Mucosa of gallbladder (tissue), 1 donor: Measurements from ENCODE around the gene SLC35A3. TPM values are rescaled to one million over a fixed set of nuclear protein-coding genes. Genes with fewer than 3 reads are reported as not detected.
"Not testable (repeated sequence)": the region's sequence is repeated elsewhere in the genome, so short reads cannot be mapped to it uniquely, and the experiment has no call there.

ENCODE experiments used
- DNase-seq: peaks from one replicate; pipeline ENCODE4 v3.0.0-alpha.2; 2020; ENCODE audit warnings: low spot score
- total RNA-seq: library from RNA; stranded (reverse); gene quantifications from one replicate; pipeline ENCODE4 v1.2.1, GENCODE V29; 2021
- donor health status: DM: no; HTN: no; CAD: no.

Gene SLC35A3
- total RNA-seq, 1 donor from 2014 or later, result 38.3 TPM

DNA sequence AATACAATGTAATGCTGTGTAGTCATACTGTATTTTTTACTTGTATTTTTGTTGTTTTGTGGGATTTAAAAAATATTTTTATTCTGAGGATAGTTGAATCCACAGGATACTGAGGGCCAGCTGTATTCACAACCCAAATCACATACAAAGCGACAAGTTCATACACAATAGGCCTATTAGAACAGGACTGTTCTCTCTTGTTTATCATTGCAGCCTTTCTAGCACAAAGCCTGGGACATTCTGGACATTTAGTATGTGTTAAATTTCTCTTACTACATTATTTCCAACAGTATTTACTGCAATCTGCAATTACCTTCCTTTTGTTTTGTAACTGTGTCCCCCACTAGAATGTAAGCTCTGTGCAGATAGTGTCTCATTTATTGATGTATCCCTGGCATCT is 65.4 kb downstream of the SLC35A3 start:
- DNase-seq, result no peak

DNA sequence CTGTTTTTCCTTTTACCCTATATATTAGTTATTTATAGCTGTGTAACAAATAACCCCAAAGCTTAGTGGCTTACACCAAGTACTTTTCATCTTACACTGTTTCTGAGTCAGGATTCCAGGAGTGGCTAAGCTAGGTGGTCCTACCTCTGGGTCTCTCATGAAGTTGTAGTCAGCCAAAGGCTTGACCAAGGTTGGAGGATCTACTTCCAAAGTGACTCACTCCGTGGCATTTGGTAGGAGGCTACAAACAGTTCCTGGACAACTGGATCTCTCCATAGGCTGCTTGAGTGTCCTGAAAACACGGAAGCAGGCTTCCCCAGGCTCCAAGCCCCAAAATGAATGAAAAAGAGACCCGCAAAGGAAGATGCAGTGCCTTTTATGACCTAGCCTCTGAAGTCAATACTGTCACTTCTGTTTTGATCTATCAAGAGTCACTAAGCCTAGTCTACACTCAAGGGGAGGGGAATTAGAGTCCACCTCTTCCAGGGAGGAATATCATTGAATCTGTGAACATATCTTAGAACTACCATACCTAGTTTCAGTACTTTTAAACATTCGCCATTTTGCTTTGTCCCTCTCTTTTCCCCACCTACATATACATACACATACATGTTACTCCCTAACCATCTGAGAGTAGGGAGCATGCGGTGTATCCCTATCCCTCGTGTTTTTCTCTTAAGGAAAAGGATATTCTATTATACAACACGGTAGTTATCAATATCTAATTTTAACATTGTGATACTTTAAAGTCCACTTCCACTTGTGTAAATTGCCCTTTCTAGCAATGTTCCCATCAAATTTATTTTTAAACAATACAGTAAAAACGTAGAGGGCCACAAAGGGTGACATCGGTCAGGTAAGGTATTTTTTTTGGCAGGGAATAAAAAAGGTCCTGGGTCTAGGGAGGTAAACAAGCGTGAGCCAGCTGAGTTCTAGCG is 67.2 kb downstream of the SLC35A3 start:
- DNase-seq, result no peak

DNA sequence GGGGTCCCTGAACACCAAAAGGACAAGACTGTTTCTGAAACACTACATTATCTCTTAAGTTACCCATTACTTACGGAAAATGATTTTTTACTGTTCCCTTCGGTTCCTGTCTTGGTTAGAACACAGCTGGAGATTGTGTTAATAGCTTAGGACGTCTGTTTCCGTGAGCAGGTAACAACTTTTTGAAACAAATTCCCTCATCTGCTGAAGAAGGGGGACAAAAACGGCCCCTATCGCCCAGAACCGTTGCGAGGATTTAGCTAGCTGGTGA is 67.8 kb downstream of the SLC35A3 start:
- no peak for DNase-seq

DNA sequence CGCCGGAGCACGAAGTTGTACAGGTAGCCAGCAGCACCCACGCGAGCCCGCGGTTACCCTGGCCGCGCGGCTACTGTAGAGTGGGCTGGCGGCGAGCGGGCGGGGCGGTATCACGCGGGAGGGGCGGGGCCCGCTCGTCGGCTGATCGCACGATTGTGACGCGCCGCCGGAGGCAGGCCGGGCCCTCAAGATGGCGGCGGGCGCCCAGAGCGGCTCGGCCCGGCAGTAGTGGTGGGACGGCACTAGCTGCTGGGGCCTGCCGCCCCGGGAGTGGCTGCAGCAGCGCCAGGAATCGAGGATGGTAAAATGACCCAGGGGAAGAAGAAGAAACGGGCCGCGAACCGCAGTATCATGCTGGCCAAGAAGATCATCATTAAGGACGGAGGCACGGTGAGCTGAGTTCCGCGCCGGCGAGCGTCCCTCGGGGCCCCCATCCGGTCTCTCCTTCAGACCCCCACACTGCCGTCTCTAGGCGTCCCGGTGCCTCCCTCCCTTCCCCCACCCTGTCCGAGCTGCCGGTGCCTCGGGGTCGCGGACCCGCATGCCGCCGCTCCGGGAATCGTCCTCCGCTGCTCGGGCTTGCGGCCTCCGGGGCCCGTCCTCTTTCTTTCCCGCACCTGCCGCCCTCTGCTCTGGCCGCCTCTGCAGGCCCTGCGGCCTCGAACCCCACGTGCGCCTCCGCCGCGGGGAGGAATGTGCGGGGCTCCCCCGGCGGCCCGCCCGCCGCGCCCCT is 68.3 kb downstream of the SLC35A3 start:
- peak; percentile 91 for DNase-seq

DNA sequence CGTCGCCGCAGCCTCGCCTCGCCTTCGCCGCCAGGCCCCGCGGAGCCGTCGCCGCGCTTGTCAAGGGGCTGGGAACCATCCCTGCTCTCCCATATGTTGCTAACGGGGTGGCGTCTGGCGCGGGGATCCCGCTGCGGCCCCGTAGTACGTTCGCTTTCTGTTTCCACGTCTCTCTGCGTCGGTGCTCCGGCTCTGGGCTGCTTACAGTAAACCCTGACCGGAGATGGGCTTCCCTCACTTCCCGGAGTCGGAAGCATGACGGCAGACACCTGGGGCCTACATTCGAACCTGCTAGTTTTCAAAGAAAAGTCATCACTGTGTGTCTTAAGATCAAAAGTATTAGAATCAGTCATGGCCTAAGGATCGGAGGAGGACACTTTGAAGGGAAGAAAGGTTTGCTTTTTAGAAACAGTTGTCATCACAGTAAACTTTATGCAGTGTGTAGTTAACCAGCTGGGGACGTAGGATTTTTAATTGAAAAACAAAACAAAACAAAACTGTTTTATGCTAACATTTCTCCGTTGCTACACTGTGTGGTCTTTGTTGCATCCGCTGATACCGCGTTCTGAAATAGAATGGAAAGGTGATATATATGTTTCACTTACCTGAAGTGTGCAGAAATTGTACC is 69.0 kb downstream of the SLC35A3 start:
- peak; percentile 46 for DNase-seq

DNA sequence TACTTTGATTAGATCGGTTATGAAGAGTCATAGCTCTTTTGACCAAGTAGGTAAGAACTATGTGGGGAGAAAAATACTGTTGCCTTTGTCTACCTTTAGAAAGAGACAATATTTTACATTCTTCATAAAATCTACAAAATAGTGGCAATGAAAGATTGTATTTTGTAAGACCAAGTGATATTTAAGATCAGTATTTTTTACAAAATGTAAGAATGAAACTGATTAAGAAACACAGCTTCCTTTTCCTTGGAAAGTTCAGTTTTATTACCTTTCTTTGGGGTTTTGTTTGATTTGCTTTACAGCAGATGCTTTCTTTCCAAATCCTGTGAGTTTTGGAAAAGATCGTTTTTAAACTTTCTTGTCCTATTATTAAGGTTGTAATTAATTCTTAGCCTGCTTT is 69.8 kb downstream of the SLC35A3 start:
- DNase-seq, result no peak

DNA sequence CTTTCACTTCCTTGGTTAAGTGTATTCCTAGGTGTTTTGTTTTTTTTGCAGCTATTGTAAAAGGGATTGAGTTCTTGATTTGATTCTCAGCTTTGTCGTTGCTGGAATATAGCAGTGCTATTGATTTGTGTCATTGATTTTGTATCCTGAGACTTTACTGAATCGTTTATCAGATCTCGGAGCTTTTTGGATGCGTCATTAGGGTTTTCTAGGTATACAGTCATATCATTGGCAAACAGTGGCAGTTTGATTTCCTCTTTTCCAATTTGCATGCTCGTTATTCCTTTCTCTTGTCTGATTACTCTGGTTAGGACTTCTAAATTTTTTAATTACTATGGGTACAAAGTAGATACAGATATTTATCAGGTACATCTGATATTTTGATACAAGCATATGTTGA is 75.4 kb downstream of the SLC35A3 start:
- no peak for DNase-seq

DNA sequence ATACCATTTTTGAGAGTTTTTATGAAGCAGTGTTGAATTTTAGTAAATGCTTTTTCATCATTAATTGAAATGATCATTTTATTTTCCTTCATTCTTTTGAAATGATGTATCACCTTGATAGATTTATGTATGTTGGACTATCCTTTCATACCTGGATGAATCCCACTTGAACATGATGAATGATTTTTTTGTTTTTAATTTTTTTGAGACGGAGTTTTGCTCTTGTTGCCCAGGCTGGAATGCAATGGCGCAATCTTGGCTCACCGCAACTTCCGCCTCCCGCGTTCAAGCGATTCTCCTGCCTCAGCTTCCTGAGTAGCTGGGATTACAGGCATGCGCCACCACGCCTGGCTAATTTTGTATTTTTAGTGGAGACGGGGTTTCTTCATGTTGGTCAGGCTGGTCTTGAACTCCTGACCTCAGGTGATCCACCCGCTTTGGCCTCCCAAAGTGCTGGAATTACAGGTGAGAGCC is 77.5 kb downstream of the SLC35A3 start:
- not testable (repeated sequence) for DNase-seq

DNA sequence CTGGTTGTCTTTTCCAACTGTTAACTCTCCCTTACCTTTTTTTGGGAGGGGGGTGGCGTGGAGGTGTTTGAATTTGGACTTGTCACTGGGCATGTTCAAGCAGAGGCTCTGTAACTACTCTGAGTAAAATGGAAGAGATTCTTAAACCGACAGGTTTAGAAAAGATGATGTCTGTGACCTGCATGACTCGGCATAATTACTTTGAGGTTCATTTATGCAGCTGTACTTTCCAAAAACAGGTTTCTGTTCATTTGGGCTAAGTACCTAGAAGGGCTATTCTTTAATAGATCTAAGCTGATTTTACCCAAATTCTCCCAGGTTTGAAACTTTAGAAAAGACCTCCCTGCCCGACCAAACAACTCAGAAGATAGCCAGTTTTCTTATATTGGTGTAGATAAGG is 80.3 kb downstream of the SLC35A3 start:
- no peak for DNase-seq

DNA sequence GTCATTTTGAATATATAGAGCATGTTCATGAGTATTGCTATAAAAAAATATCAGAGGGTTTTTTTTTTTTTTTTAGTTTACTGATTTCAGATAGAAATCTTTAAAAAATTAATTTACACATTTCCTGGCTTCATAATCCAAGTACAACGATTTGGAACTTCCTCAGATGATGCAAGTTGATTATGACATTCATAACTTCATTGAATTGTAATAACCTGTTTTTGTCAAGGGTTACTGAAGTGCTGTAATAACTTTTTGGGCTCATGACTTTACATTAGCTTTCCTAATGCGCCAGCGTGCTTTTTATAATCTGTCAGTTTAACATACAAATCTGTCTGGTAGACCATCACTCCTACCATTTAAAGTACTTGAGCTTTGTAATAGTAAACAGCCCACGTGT is 81.6 kb downstream of the SLC35A3 start:
- DNase-seq, result no peak

DNA sequence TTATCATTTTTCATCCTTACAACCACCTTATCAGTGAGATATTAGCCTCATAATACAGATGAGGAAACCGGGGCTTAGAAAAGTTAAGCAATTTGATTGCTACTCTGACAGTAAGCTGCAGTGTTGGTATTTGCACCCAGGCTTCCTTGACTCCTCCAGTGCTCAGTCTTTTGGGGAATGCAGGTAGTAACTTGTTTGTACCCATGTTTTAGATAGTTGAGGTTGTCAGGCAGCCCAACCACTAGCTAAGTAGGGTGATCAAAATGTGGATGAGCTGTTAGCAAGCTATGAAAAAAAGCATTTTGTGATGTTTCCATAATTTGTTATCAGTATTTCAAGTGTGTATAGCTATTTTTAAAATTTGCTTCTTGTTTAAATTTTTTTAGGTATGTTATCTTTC is 82.1 kb downstream of the SLC35A3 start:
- DNase-seq, result no peak

DNA sequence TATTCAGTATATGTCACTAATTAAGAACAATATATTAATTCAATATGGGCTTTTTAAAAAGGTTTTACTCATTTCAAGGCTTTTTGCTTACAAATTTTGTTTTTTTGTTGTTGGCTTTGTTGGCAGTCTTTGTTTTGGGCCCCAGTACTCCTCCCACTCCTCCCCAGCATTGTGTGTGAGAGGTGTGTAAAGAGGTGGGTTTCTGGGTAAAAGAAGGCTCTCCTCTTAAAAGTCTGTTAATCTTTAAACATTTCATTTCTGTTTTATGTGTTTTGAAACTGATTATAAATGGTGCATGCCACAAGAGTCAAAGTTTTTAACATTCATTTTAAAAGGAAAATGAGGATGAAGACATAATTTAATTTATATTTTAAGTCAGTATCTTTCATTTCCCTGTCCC is 83.3 kb downstream of the SLC35A3 start:
- DNase-seq, result no peak

DNA sequence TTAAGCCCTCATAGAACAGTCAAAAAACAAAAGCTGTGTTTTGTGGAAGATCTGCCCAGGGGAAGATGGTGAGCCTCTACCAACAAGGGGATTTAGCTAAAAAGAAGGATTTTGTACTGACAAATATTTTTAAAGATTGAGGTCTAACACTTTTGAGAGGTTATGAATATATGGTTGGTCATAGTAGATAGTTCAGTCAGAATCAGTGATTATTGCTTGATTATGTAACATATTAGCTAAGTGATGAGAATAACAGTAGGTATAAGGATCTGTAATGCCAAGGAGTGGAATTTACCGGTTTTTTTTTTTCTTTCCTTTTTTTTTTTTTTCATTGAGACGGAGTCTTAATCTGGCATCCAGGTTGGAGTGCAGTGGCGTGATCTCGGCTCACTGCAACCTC is 83.9 kb downstream of the SLC35A3 start:
- no peak for DNase-seq

DNA sequence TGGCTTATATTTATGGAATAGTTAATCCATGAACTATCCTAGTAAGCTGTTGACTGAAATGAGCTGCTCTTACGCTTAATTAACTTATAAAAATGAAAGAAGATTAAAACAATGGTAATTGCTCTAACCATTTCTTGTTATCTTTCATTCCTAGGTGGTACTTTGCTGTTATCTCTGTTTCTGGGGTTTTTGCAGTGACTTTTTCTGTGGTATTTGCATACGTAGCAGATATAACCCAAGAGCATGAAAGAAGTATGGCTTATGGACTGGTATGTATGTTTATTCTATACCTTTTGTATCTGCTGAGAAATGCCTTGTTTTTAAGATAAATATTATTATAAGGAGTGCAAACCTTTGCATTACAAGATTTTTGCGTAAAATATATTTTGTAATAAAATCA is 91.9 kb downstream of the SLC35A3 start:
- no peak for DNase-seq

DNA sequence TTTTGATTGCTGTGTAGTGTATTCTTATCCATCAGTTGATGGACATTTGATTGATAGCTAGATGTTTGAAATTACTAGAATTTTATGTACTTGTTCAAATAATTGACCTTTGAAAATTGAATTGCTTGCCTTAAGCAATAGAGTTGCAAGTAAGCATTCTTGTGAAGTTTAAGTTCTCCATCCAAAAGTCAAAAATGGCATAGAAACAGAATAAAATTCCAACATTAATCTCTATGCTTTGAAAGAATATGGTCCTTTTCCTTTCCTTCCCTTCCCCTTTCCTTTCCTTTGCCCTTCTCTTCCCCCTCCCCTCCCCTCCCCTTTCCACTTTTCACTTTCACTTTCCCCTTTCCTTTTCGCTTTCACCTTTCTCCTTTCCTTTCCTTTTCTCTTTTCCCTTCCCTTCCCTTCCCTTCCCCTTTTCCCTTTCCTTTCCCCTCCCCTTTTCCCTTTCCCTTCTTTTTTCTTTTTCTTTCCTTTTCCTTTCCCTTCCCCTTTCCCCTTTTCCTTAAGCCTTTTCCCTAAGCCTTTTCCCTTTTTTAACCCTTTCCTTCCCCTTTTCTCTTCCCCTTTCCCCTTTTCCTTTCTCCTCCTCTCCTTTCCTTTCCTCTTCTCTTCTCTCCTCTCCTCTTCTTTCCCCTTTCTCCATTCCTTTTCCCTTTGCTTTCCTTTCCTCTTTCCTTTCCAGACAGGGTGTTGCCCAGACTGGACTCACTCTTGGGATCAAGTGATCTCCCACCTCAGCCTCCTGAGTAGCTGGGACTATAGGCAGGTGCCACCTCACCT is 95.6 kb downstream of the SLC35A3 start:
- DNase-seq, result no peak

DNA sequence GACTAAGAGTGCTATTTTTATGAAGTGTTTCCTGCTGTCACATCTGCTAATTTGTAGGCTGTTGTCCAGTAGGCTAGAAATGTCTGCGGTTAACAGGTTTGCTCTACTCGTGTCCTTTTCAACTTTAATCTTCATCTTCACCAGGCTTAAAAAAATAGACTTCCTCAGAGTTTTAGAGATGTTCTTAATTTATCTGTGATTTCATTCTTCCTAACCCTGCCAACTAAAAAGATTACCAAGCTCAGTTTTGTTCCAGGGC is 96.1 kb downstream of the SLC35A3 start:
- no peak for DNase-seq

DNA sequence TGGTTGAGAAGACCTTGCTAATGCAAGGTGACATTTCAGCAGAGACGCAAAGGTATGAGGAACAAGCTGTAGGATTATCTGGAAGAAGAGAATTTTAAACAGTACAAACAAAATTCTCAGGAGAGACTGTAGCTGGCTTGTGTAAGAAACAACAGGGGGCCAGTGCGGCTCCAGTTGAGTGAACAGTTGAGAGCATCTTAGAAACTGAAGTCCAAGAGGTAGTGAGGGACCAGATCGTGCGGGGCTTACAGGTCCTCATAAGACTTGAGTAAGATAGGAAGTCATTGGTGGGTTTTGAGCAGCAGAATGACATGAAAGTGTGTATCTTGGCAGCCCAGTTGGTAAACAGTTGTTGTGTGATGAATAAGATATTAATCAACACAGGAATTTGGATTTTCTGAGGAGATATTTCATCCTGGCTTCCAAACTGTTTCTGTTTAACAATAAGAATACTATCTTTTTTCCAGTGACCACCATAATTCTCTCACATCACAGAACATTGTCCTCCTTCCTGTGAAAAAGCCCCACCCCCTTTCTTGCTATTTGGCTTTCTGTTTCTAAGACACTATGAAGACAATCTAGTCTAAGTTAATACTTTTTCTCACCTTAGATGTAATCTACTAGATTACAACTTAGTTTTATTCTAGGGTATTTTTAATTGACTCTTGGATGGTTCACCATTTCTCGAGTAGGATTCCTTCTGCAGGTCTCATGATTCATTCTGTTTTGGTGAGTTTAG is 100.6 kb downstream of the SLC35A3 start:
- no peak for DNase-seq

DNA sequence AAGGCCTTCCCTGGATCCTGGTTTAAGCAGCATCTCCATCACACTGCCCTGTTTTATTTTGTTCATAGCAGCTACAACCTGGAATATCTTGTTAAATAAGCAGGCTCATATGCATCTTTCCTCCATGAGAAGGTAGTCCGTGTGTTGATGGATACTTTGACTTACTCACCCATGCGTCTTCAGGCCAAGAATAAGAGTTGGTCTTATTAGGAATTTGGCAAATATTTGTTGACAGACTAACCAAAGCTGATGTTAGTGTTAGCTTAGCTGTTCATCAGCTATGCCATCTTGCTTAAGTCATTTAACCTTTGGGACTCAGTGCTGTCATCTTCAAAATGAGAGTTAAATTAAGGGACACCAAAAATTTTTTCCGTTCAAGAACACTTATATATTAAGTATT is 103.7 kb downstream of the SLC35A3 start:
- no peak for DNase-seq

DNA sequence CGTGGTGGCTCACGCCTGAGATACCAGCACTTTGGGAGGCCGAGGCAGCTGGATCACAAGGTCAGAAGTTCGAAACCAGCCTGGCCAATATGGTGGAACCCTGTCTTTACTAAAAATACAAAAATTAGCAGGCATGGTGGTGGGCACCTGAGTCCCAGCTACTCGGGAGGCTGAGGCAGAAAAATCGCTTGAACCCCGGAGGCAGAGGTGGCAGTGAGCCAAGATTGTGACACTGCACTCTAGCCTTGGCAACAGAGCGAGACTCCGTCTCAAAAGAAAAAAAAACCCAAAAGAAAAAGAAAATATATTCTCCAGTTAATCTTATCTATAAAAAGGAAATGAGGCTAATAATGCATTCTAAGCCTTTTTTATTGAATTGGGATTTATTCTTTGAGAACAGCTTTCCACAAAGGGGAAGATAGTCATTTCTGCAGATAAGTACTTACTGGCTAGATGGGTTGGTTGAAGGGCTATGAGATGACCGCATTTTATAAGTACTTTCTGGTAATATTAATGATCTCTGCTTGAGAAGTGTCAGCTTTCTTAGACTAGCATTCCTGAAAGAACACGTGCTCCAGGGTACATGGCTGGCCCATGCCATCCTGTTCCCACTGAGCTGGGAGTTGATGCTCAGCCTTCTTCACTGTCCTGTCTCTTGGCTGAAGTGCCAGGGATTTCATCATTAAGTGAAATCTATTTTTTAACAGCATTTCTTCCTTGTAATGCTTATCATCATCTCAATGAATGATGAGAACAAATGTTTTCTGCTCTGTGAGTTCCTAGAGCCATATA is 105.0 kb downstream of the SLC35A3 start:
- DNase-seq, result no peak

DNA sequence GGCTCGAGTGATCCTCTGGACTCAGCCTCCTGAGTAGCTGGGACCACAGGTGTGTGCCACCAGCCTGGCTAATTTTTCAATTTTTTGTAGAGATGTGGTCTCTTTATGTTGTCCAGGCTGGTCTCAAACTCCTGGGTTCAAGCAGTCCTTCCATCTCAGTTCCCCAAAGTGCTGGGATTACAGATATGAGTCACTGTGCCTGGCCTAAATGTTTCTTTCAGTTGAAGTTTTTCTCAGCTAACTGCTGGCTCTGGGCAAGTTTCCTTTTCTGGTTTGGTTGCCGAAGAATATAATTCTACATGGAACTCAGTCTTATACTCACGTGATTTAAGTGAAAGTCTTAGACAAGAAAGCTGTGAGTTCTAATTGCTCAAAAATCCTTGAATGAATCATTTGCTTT is 106.0 kb downstream of the SLC35A3 start:
- DNase-seq, result no peak

DNA sequence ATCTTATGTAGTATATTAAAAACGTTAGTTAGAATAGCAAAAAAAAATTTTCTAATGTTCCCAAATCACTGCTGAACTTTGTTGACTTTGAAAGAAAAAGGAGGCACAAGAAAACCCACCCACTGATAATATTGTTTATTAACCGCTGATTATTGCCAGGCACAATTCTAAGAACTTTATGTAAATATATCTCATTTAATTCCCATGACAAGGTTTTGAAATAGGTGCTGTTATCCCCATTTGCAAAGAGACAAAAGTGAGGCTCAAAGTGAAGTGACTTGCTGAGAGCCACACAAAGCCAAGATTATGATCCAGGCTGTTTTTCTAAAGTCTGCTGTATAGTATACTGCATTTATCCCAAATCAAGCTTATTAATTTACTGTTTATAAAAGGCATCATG is 106.5 kb downstream of the SLC35A3 start:
- no peak for DNase-seq
